Muscle layer of colon (tissue), 2 donors: ENCODE results near the gene ATP5F1A.
"Not testable (repeated sequence)": the region's sequence is repeated elsewhere in the genome, so short reads cannot be mapped to it uniquely, and the experiment has no call there.

Experiments
- H3K27ac ChIP-seq: one replicate; pipeline ENCODE4 v1.7.0; 2013; ENCODE audit warnings: low read depth, mild to moderate bottlenecking, low read length, moderate library complexity
- H3K27me3 ChIP-seq, 2 donors: one replicate each; pipeline ENCODE4 v1.7.0; 2013; ENCODE audit warnings: low read length in 2 of 2, mild to moderate bottlenecking in 2 of 2; ENCODE audit not compliant: insufficient read depth in 2 of 2, control insufficient read depth in 1 of 2
- H3K36me3 ChIP-seq: one replicate; pipeline ENCODE4 v1.7.0; 2013; ENCODE audit warnings: mild to moderate bottlenecking, low read length; ENCODE audit not compliant: insufficient read depth
- H3K4me1 ChIP-seq: one replicate; pipeline ENCODE4 v1.7.0; 2013; ENCODE audit warnings: mild to moderate bottlenecking, low read length; ENCODE audit not compliant: insufficient read depth
- H3K4me3 ChIP-seq, 2 donors: one replicate each; pipeline ENCODE4 v1.7.0; 2013; ENCODE audit warnings: low read length in 2 of 2, low read depth in 1 of 2, mild to moderate bottlenecking in 1 of 2, moderate library complexity in 1 of 2
- H3K9ac ChIP-seq: one replicate; pipeline ENCODE4 v1.7.0; 2013; ENCODE audit warnings: low read length
- H3K9me3 ChIP-seq: one replicate; pipeline ENCODE4 v1.7.0; 2013; ENCODE audit warnings: mild to moderate bottlenecking, low read length
- donor health status: abdominal sarcoma.
- donor health status: Adenocarcinoma of cecum.

ATP5F1A gene

GRCh38 chr18:46104128-46104911 is 6.2 kb upstream of the ATP5F1A start, which contains the start of gene HAUS1:
HAUS1 (plus strand) TSS chr18:46104385; CDS start chr18:46104412, 27 bp downstream.
- H3K27me3 ChIP-seq = no peaks in the 10 kb centered on the region
- peak within 1 kb of the TSS; percentile 51 to 80 for H3K4me3 ChIP-seq
- H3K4me1 ChIP-seq = no peaks in the 10 kb centered on the region
- H3K27ac ChIP-seq = peak within 1 kb of the TSS; percentile 52
- H3K9ac ChIP-seq = peak within 1 kb of the TSS; percentile 44
- peaks cover 3% of the 10 kb centered on the region for H3K36me3 ChIP-seq
- H3K9me3 ChIP-seq = no peaks in the 10 kb centered on the region

- Histone ChIP-seq H3K27me3 (no peaks in the 10 kb centered on the region), H3K27ac (no peak overlapping the region), H3K4me3 (no peak overlapping the region), H3K36me3 (no peaks in the 10 kb centered on the region), H3K9me3 (no peaks in the 10 kb centered on the region), H3K4me1 (peaks cover 27% of the 10 kb centered on the region), H3K9ac (no peak overlapping the region)
Measured at GRCh38 chr18:46099463-46099862, 1.4 kb upstream of the ATP5F1A start.

- Histone ChIP-seq H3K4me3 (peak overlapping the region; percentile 93 to 95), H3K36me3 (no peaks in the 10 kb centered on the region), H3K4me1 (peaks cover 27% of the 10 kb centered on the region), H3K9ac (peak overlapping the region; percentile 45), H3K9me3 (no peaks in the 10 kb centered on the region), H3K27ac (peak overlapping the region; percentile 87), H3K27me3 (no peaks in the 10 kb centered on the region)
Measured at GRCh38 chr18:46098616-46098933, 479 bp upstream of the ATP5F1A start.

GRCh38 chr18:46097431-46097800 is 680 bp downstream of the ATP5F1A start:
- peak overlapping the region; percentile 93 to 95 for H3K4me3 ChIP-seq
- no peaks in the 10 kb centered on the region for H3K9me3 ChIP-seq
- no peaks in the 10 kb centered on the region for H3K27me3 ChIP-seq
- H3K27ac ChIP-seq = peak overlapping the region; percentile 87
- peaks cover 27% of the 10 kb centered on the region for H3K4me1 ChIP-seq
- H3K36me3 ChIP-seq = no peaks in the 10 kb centered on the region
- H3K9ac ChIP-seq = peak overlapping the region; percentile 100

- H3K27ac ChIP-seq = peak overlapping the region; percentile 87
- H3K27me3 ChIP-seq = no peaks in the 10 kb centered on the region
- peaks cover under 1% of the 10 kb centered on the region for H3K36me3 ChIP-seq
- peak overlapping the region; percentile 93 to 95 for H3K4me3 ChIP-seq
- peak overlapping the region; percentile 100 for H3K9ac ChIP-seq
- H3K9me3 ChIP-seq = no peaks in the 10 kb centered on the region
- H3K4me1 ChIP-seq = peaks cover 27% of the 10 kb centered on the region
Measured at GRCh38 chr18:46096651-46097300, 1.3 kb downstream of the ATP5F1A start.

GRCh38 chr18:46095532-46095931 is 2.6 kb downstream of the ATP5F1A start:
- peaks cover 27% of the 10 kb centered on the region for H3K4me1 ChIP-seq
- H3K4me3 ChIP-seq = no peak overlapping the region
- H3K27ac ChIP-seq = no peak overlapping the region

GRCh38 chr18:46088501-46088900 is 9.6 kb downstream of the ATP5F1A start:
- not testable (repeated sequence) for H3K4me3 ChIP-seq, H3K9me3 ChIP-seq, H3K9ac ChIP-seq, H3K4me1 ChIP-seq, H3K27ac ChIP-seq, H3K27me3 ChIP-seq
- H3K36me3 ChIP-seq = peaks cover 79% of the 10 kb centered on the region

More at GRCh38 chr18:46095532-46095931, 2.6 kb downstream of the ATP5F1A start:
- peaks cover 13% of the 10 kb centered on the region for H3K36me3 ChIP-seq
- H3K9me3 ChIP-seq = no peaks in the 10 kb centered on the region
- no peaks in the 10 kb centered on the region for H3K27me3 ChIP-seq
- H3K9ac ChIP-seq = no peak overlapping the region

- Histone ChIP-seq H3K27me3 (no peaks in the 10 kb centered on the region), H3K36me3 (peaks cover 80% of the 10 kb centered on the region), H3K27ac (no peak overlapping the region)
Measured at GRCh38 chr18:46084431-46084830, 13.7 kb downstream of the ATP5F1A start.

GRCh38 chr18:46080156-46080555 is 17.9 kb downstream of the ATP5F1A start:
- H3K9me3 ChIP-seq = no peaks in the 10 kb centered on the region
- H3K4me1 ChIP-seq = peaks cover 12% of the 10 kb centered on the region
- H3K9ac ChIP-seq = no peak overlapping the region
- H3K27me3 ChIP-seq = no peaks in the 10 kb centered on the region
- peaks cover 42% of the 10 kb centered on the region for H3K36me3 ChIP-seq
- no peak overlapping the region for H3K27ac ChIP-seq
- no peak overlapping the region for H3K4me3 ChIP-seq

More at GRCh38 chr18:46084431-46084830, 13.7 kb downstream of the ATP5F1A start:
- Histone ChIP-seq H3K4me3 (no peak overlapping the region), H3K9me3 (no peaks in the 10 kb centered on the region), H3K9ac (no peak overlapping the region), H3K4me1 (no peaks in the 10 kb centered on the region)

- Histone ChIP-seq H3K27ac (no peak overlapping the region), H3K9me3 (no peaks in the 10 kb centered on the region), H3K4me1 (peaks cover 12% of the 10 kb centered on the region), H3K27me3 (no peaks in the 10 kb centered on the region), H3K36me3 (peaks cover 33% of the 10 kb centered on the region), H3K4me3 (no peak overlapping the region), H3K9ac (no peak overlapping the region)
Measured at GRCh38 chr18:46079336-46079735, 18.8 kb downstream of the ATP5F1A start.

GRCh38 chr18:46073474-46074331 is 24.4 kb downstream of the ATP5F1A start:
- H3K27me3 ChIP-seq = no peaks in the 10 kb centered on the region
- no peak overlapping the region for H3K27ac ChIP-seq
- no peaks in the 10 kb centered on the region for H3K36me3 ChIP-seq
- no peak overlapping the region for H3K4me3 ChIP-seq
- no peaks in the 10 kb centered on the region for H3K9me3 ChIP-seq
- peaks cover 32% of the 10 kb centered on the region for H3K4me1 ChIP-seq
- no peak overlapping the region for H3K9ac ChIP-seq
